GM12865 (cell line): ENCODE data around the gene LCN12.

Experiments
- DNase-seq: peaks from one replicate; pipeline ENCODE4 v3.0.0; 2010; ENCODE audit warnings: low read depth
- H3K4me3 ChIP-seq: 2 replicates; pipeline ENCODE4 v1.5.1; 2011; ENCODE audit warnings: mild to moderate bottlenecking, low read depth, low read length, control low read depth
- TF ChIP-seq, protein P1 (sequence below): IDR thresholded peaks from 2 replicates; pipeline ENCODE4 v1.5.1; 2011; ENCODE audit warnings: low read length, control low read depth, low read depth, inconsistent platforms; ENCODE audit not compliant: insufficient read depth; ENCODE audit errors: missing control alignments

Gene LCN12

DNA sequence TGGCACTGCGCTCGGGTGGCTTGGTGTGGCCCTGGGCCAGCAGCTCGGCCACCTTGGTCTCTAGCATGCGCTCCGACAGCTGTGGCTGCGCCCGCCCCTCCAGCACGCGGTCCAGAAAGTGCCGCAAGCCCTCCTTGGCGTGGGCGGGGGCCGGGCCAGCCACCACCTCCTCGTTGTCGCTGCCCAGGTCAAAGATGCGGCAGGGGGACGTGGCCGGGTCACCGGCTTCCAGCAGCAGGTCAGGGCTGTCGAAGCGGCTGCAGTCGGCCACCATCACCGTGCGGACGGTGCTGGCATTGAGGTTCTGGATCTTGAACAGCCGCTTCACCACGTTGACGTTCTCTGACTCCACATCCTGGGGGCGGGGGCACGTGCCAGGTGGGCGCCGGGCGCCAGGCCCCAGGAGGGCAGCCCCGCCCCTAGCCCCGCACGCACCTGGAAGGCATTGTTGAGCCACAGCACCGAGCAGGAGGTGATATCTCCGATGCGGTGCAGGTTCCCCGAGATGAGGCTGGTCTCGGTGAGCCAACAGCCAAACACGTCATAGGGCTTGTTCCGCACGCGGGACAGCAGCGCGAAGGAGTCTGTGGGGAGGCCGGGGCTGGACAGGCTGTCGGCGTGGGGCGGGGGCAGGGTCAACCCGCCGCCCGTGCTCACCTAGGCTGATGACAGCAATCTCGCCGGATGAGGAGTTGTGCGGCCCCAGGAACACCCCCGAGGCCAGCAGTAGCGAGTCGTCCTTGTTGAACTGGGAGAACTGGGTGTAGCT lies 9.8 kb upstream of the LCN12 start:
- H3K4me3 ChIP-seq, result no peak overlapping the region
- no peak for DNase-seq
- TF ChIP-seq, protein P1, sequence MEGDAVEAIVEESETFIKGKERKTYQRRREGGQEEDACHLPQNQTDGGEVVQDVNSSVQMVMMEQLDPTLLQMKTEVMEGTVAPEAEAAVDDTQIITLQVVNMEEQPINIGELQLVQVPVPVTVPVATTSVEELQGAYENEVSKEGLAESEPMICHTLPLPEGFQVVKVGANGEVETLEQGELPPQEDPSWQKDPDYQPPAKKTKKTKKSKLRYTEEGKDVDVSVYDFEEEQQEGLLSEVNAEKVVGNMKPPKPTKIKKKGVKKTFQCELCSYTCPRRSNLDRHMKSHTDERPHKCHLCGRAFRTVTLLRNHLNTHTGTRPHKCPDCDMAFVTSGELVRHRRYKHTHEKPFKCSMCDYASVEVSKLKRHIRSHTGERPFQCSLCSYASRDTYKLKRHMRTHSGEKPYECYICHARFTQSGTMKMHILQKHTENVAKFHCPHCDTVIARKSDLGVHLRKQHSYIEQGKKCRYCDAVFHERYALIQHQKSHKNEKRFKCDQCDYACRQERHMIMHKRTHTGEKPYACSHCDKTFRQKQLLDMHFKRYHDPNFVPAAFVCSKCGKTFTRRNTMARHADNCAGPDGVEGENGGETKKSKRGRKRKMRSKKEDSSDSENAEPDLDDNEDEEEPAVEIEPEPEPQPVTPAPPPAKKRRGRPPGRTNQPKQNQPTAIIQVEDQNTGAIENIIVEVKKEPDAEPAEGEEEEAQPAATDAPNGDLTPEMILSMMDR, result no peak

DNA sequence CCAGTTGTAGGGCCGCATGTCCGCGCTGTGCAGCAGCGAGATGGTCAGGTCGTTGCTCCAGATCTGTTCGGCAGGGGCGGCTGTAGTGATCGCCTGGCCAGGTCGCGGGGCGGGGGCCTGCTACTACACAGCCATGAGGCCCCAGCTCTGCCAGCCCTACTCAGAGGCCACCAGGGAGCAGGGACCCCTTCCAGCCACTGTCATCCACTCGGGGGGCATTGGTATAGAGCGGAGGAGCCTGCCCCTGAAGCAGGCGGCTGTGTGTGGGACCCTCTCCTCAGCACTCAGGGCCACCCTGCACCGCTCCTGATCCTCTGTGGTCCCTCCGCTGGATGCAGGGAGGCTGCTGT lies 9.2 kb upstream of the LCN12 start:
- peak overlapping the region; percentile 94 for H3K4me3 ChIP-seq
- TF ChIP-seq, protein P1, result no peak
- DNase-seq, result no peak

DNA sequence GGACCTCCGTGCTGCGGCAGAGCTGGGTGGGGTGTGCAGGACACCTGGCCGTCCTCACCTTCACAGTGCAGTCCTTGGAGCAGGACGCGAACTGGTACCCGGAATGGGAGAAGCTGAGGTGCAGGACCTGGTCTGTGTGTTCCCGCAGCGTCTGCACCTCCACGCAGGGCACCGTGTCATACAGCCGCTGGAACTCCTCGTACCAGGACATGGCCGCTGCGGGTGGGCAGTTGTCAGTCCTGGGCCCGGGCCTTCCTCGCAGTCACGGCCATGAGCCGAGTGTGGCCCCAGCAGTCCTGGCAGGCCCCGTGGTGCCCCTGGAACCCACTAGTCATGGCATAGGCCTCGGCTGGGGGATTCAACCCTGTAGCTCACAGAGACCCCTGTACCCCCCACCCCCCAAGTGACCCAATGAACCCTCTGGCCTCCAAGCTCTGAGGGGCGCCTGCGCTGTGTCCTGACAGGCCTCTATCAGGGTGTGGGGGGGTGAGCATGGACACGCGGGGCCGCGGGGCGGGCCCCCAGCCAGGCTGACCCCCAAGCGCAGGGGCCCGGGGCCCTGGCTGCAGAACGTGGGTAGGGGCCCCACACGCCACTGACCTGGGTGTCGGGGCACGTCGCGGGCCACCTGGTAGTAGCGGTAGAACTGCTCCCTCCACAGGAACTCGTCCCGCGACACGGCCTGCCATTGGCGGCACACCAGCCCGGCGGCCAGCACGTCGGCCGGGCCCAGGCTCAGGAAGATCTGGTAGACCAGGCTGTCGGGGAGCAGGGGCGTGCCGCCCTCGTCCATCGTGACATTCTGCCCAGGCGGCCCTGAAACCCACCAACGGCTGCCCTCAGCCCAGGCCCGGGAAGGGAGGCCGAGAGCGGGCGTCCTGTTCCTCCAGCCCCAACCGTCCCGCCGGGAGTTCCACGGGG lies 8.5 kb upstream of the LCN12 start:
- DNase-seq, result peak; percentile 63
- H3K4me3 ChIP-seq, result peak overlapping the region; percentile 94
- TF ChIP-seq, protein P1, result no peak

DNA sequence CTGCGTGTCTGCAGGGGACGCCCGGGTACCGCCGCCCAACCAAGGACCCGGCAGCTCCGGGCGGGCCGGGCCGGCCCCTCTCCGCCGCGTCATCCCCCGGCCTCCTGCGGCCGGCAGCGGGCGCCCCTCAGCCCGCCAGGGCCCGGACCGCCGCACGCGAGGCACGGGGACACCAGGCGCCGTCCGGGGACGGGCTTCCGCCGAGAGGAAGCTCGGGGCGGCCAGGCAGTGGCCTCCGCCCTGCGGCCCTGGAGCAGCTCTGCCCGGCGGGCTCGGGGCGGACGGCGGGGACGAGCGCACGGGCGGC lies 7.9 kb upstream of the LCN12 start:
- no peak for DNase-seq
- TF ChIP-seq, protein P1, result peak; percentile 19
- H3K4me3 ChIP-seq, result peak overlapping the region; percentile 94

DNA sequence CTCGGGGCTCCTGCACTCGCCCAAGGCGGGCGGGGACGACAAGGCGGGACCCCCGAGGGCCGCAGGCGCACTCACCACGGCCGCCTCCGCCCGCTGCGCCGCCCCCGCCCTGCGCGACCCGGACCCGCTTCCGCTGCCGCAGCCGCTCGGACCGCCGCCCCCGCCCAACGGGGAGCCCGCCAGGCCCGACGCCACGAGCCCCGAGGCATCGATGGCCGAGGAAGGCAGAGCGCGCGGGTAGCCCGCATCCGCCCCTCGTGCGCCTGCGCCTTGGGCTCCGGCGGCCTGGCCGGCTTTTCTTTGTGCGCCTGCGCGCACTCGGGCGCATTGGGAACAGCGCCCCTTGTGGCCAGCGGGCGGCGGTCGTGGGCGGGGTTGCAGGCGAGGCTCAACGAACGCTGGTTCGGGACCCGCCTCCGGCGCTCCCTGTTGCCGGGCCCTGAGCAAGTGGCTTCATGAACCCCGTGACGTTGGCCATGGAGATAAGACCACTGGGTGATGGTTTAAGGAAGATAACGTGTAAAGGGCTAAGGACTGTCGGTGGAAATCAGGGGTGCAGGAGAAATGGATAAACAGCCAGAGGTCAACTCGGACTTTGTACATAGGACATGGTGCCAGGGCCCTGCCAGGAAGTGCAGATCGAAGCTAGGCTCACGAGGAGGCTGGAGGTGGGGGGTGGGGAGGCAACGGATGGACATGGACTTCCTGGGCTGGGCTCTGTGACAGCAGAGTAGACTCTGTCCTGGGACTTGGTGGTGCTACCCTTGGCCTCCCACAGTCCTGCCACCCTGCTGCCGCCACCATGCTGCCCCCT lies 7.3 kb upstream of the LCN12 start, which contains the start of the genes C8G and FBXW5:
C8G (plus strand) TSS at position 725 of the 814 bp plus-strand sequence; CDS start at position 803, 78 bp downstream.
FBXW5 (minus strand) TSS at position 220 of the 814 bp plus-strand sequence. CDS start 655 bp downstream, outside the sequence.
- peak; percentile 97 for DNase-seq
- H3K4me3 ChIP-seq, result peak within 1 kb of the TSS; percentile 94
- TF ChIP-seq, protein P1, result peak; percentile 91
